ENCODE data around the gene FTL. TPM values are rescaled to one million over a fixed set of nuclear protein-coding genes. Genes with fewer than 3 reads are reported as not detected.

FTL gene
- total RNA-seq, 2 experiments from 2014 or later = 1,296 to 1,324 TPM

GRCh38 chr19:49011194-49011593 lies 46.1 kb downstream of the FTL start:
- H3K36me3 Mint-ChIP-seq (ENCODE audit: low read depth) = peaks cover 31% of the 10 kb centered on the region
- intact Hi-C loops (cut with micrococcal nuclease) = no loop called here
- H3K9me3 Mint-ChIP-seq = no peaks in the 10 kb centered on the region
- no peaks in the 10 kb centered on the region for H3K4me1 Mint-ChIP-seq (ENCODE audit: low read depth)
- no peak for TF ChIP-seq CTCF (IDR thresholded peaks at IDR 0.05)
- ChIA-PET POLR2A (no interaction called here), CTCF (no interaction called here)
- H3K27ac Mint-ChIP-seq = no peak overlapping the region
- no peaks in the 10 kb centered on the region for H3K27me3 Mint-ChIP-seq
- ATAC-seq = no peak
- no peak overlapping the region for H3K4me3 Mint-ChIP-seq
- DNase-seq = no peak

- H3K4me1 Mint-ChIP-seq (ENCODE audit: low read depth) = peaks cover 15% of the 10 kb centered on the region
- CTCF ChIA-PET = interaction anchor here (0.9 to 2.3 kb wide), 3 partner anchors 16 to 185 kb away, joined by 4 to 6 read pairs (median 4); partner anchors contain the start of genes GYS1 and RUVBL2
- ATAC-seq (no peak), DNase-seq (no peak)
- H3K9me3 Mint-ChIP-seq = no peaks in the 10 kb centered on the region
- H3K36me3 Mint-ChIP-seq (ENCODE audit: low read depth) = peaks cover 26% of the 10 kb centered on the region
- intact Hi-C loops (cut with micrococcal nuclease) = no loop called here
- H3K4me3 Mint-ChIP-seq = no peak overlapping the region
- peaks cover 4% of the 10 kb centered on the region for H3K27me3 Mint-ChIP-seq
- no peak overlapping the region for H3K27ac Mint-ChIP-seq
- POLR2A ChIA-PET = interaction anchor here (1.5 kb wide), 2 partner anchors 8 to 48 kb away, joined by 3 read pairs; no protein-coding TSS in a partner anchor
- no peak for TF ChIP-seq CTCF (IDR thresholded peaks at IDR 0.05)
These were observed 49.2 kb downstream of the FTL start for GRCh38 chr19:49014123-49014869.

- Mint-ChIP-seq H3K4me1 (ENCODE audit: low read depth) (peaks cover 16% of the 10 kb centered on the region), H3K27ac (no peak overlapping the region), H3K4me3 (no peak overlapping the region), H3K36me3 (ENCODE audit: low read depth) (peaks cover 26% of the 10 kb centered on the region), H3K9me3 (no peaks in the 10 kb centered on the region), H3K27me3 (peaks cover 7% of the 10 kb centered on the region)
- intact Hi-C loops (cut with micrococcal nuclease) = no loop called here
- TF ChIP-seq CTCF (IDR thresholded peaks at IDR 0.05) = no peak
- no peak for ATAC-seq
- POLR2A ChIA-PET = no interaction called here
- no peak for DNase-seq
- CTCF ChIA-PET = no interaction called here
These were observed 49.8 kb downstream of the FTL start for GRCh38 chr19:49014870-49015255.

GRCh38 chr19:49016067-49016839 lies 51.1 kb downstream of the FTL start:
- peaks cover 9% of the 10 kb centered on the region for H3K27me3 Mint-ChIP-seq
- no peak for TF ChIP-seq CTCF (IDR thresholded peaks at IDR 0.05)
- H3K27ac Mint-ChIP-seq = no peak overlapping the region
- ChIA-PET POLR2A (interaction anchor here (2.4 kb wide), 1 partner anchor 10 kb away, joined by 8 read pairs; no protein-coding TSS in a partner anchor), CTCF (no interaction called here)
- H3K36me3 Mint-ChIP-seq (ENCODE audit: low read depth) = peaks cover 20% of the 10 kb centered on the region
- ATAC-seq = no peak
- H3K4me3 Mint-ChIP-seq = no peak overlapping the region
- no peaks in the 10 kb centered on the region for H3K9me3 Mint-ChIP-seq
- no peak for DNase-seq
- intact Hi-C loops (cut with micrococcal nuclease) = no loop called here
- H3K4me1 Mint-ChIP-seq (ENCODE audit: low read depth) = peaks cover 25% of the 10 kb centered on the region

Small RNA genes lying within 50 kb of the gene (microRNA-seq; reads per million reads assigned to microRNA genes)
- gene MIR6798 (ENCODE audit: borderline microRNAs expressed, borderline replicate concordance) = not detected

Other genes with a start within 250 kb of the FTL start
- 1 to 10 TPM in 1 of 2 experiments, under 1 TPM in 1; 0.56 to 1.0 TPM for gene MAMSTR, start 245.6 kb upstream of the FTL start, total RNA-seq
- 1 to 10 TPM in 1 of 2 experiments, under 1 TPM in 1; 0.72 to 1.2 TPM for gene RASIP1, start 224.7 kb upstream of the FTL start, total RNA-seq
- not detected for gene IZUMO1, start 218.4 kb upstream of the FTL start, total RNA-seq
- gene FUT1, start 212.7 kb upstream of the FTL start, total RNA-seq = under 1 TPM; 0.09 to 0.11 TPM
- not detected for gene FGF21, start 209.8 kb upstream of the FTL start, total RNA-seq
- gene BCAT2, start 154.3 kb upstream of the FTL start, total RNA-seq = 10 to 100 TPM; 59.5 to 63.3 TPM
- gene HSD17B14, start 128.8 kb upstream of the FTL start, total RNA-seq = under 1 TPM; 0.47 to 0.56 TPM
- gene PLEKHA4, start 96.7 kb upstream of the FTL start, total RNA-seq = 1 to 10 TPM; 9.4 to 9.7 TPM
- 10 to 100 TPM; 77.8 to 81.2 TPM for gene PPP1R15A, start 92.9 kb upstream of the FTL start, total RNA-seq
- gene TULP2, start 66.6 kb upstream of the FTL start, total RNA-seq = under 1 TPM; 0.68 to 0.85 TPM
- 100 to 1,000 TPM; 102 to 114 TPM for gene NUCB1, start 65.0 kb upstream of the FTL start, total RNA-seq
- 1 to 10 TPM; 1.4 to 2.8 TPM for gene DHDH, start 31.6 kb upstream of the FTL start, total RNA-seq
- gene BAX, start 10.4 kb upstream of the FTL start, total RNA-seq = 100 to 1,000 TPM; 182 to 189 TPM
- gene GYS1, start 28.0 kb downstream of the FTL start, total RNA-seq = 10 to 100 TPM; 58.1 to 58.7 TPM
- 100 to 1,000 TPM; 175 to 176 TPM for gene RUVBL2, start 28.6 kb downstream of the FTL start, total RNA-seq
- not detected for gene LHB, start 51.8 kb downstream of the FTL start, total RNA-seq
- not detected for gene CGB3, start 59.0 kb downstream of the FTL start, total RNA-seq
- not detected for gene CGB2, start 66.6 kb downstream of the FTL start, total RNA-seq
- not detected for gene CGB1, start 71.6 kb downstream of the FTL start, total RNA-seq
- gene CGB5, start 78.5 kb downstream of the FTL start, total RNA-seq = not detected
- gene CGB8, start 83.8 kb downstream of the FTL start, total RNA-seq = not detected
- not detected for gene CGB7, start 92.4 kb downstream of the FTL start, total RNA-seq
- not detected for gene NTF4, start 99.5 kb downstream of the FTL start, total RNA-seq
- gene KCNA7, start 107.4 kb downstream of the FTL start, total RNA-seq = not detected
- 100 to 1,000 TPM; 187 to 188 TPM for gene SNRNP70, start 120.1 kb downstream of the FTL start, total RNA-seq
- gene LIN7B, start 149.1 kb downstream of the FTL start, total RNA-seq = 1 to 10 TPM; 2.1 to 4.4 TPM
- gene C19orf73, start 153.8 kb downstream of the FTL start, total RNA-seq = 1 to 10 TPM; 1.5 to 2.0 TPM
- gene PPFIA3, start 154.2 kb downstream of the FTL start, total RNA-seq = 1 to 10 TPM; 3.9 to 5.1 TPM
- gene HRC, start 190.1 kb downstream of the FTL start, total RNA-seq = not detected
- under 1 TPM; 0.40 to 0.54 TPM for gene TRPM4, start 192.5 kb downstream of the FTL start, total RNA-seq